T-helper 1 cell treated with Interleukin-12 subunit alpha and Interleukin-12 subunit beta and Interleukin-4 antibody, amounts not matched to agents 30 ng/mL and 1 ng/mL, for 36 hours (primary cell): ENCODE measurements around the gene SLAMF6. TPM values are rescaled to one million over a fixed set of nuclear protein-coding genes. Genes with fewer than 3 reads are reported as not detected.
"Not testable (repeated sequence)": the region's sequence is repeated elsewhere in the genome, so short reads cannot be mapped to it uniquely, and the experiment has no call there.

Experiments
- intact Hi-C: fragments of 100-400 bp; cut with micrococcal nuclease; formaldehyde crosslinking; loops from one replicate; pipeline ENCODE4 v1.15.1; 2024
- total RNA-seq: library from RNA; stranded (reverse); gene quantifications from 2 replicates; pipeline ENCODE4 v1.2.3, GENCODE V29; 2022

Gene SLAMF6
- total RNA-seq: 34.0 and 35.2 TPM in 2 replicates

- intact Hi-C loops: loop anchor here (1.0 to 5.0 kb wide), 6 partner anchors 18 to 260 kb away; partner anchors contain the start of gene DCAF8
Observed at GRCh38 chr1:160522622-160523345, at the start of gene SLAMF6. Gene SLAMF6, minus strand, starts transcription at chr1:160523255. Its CDS starts 63 bp downstream, at chr1:160523192.

DNA sequence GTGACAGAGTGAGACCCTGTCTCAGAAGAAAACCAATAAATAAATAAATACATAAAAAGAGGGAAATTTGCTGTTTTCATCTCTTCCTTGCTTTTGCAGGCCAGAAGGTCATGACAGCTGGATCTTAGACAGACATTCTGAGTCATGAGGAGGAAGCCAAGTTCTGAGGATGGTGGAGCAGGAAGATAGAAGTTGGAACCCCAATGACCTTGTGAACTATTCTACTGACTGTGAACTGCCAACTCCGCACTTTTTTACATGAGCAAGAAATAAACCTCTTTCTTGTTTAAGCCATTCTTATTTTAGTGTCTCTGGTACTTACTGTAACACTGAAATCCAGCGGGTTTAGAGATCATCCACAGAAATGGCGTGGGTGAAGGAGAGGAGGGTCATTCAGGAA lies 47.8 kb upstream of the SLAMF6 start:
- intact Hi-C loops: no loop called here

- intact Hi-C loops: no loop called here
Observed at GRCh38 chr1:160569806-160570205, 46.8 kb upstream of the SLAMF6 start.

DNA sequence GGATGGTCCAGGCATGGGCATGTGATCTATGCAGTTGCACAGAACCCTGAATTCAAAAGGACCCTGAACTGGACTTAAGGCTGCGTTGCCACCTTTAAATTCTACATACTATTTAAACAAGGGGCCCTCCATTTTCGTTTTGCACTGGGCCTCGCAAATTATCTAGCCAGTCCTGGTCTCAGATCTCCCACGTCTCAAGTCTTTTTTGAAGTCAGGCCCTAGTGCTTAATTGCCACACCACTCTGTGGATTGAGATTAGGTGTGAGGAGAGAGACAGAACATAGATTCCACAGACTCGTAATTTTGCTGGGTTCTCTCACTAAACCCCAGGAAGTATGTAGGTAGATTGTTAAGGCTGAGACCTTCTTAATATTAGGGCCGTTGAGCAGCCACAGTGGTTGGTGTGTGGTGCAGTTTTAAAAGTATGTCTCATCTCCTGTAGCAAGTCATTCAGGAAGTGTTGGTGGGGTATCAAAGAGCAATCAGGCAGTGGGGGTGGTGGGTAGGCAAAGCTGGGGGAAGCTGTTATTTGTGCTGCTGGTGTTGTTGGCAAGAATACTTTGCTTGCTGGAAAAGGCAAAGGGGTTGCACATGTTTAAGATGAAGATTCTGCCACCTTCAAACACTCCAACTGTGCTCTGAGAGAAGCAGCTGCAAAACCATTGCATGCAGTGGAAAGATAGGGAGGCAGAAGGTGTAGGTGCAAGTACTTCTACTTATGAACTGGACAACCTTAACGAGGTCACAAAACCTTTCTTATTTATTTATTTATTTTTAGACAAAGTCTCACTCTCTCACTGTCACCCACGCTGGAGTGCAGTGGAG lies 45.0 kb upstream of the SLAMF6 start:
- intact Hi-C loops: loop anchor here (1.0 kb wide), 3 partner anchors 8 to 58 kb away; no protein-coding TSS in a partner anchor

GRCh38 chr1:160567341-160567740 lies 44.3 kb upstream of the SLAMF6 start:
- intact Hi-C loops: no loop called here

GRCh38 chr1:160565564-160565963 lies 42.5 kb upstream of the SLAMF6 start:
- intact Hi-C loops: no loop called here

- intact Hi-C loops: not testable (repeated sequence)
Observed at GRCh38 chr1:160563230-160563629, 40.2 kb upstream of the SLAMF6 start.

GRCh38 chr1:160562745-160563144 lies 39.7 kb upstream of the SLAMF6 start:
- intact Hi-C loops: not testable (repeated sequence)

DNA sequence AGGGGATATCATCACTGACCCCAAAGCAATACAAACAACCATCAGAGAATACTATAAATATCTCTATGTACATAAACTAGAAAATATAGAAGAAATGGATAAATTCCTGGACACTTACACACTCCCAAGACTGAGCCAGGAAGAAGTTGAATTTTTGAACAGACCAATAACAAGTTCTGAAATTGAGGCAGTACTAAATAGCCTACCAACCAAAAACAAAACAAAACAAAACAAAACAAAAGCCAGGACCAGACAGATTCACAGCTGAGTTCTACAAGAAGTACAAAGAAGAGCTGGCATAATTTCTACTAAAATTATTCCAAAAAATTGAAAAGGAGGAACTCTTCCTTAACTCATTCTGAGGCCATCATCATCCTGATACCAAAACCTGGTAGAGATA lies 37.8 kb upstream of the SLAMF6 start:
- intact Hi-C loops: loop anchor here (1.0 to 2.0 kb wide), 3 partner anchors 7 to 20 kb away; no protein-coding TSS in a partner anchor

DNA sequence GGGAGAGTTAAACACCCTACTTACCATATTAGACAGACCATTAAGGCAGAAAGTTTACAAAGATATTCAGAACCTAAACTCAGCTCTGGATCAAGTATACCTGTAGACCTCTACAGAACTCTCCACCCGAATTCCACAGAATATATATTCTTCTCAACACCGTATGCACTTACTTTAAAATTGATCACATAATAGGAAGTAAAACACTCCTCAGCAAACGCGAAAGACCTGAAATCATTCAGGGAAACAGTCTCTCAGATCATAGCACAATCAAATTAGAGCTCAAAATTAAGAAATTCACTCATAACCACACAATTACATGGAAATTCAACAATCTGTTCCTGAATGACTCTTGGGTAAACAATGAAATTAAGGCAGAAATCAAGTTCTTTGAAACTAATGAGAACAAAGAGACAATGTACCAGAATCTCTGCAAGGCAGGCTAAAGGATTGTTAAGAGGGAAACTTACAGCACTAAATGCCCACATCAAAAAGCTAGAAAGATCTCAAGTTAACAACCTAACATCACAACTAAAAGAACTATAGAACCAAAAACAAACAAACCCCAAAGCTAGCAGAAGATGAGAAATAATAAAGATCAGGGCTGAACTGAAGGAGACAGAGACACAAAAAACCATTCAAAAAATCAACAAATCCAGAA lies 37.1 kb upstream of the SLAMF6 start:
- intact Hi-C loops: loop anchor here (1.0 to 2.0 kb wide), 3 partner anchors 8 to 19 kb away; no protein-coding TSS in a partner anchor

GRCh38 chr1:160559437-160559836 lies 36.4 kb upstream of the SLAMF6 start:
- intact Hi-C loops: not testable (repeated sequence)

DNA sequence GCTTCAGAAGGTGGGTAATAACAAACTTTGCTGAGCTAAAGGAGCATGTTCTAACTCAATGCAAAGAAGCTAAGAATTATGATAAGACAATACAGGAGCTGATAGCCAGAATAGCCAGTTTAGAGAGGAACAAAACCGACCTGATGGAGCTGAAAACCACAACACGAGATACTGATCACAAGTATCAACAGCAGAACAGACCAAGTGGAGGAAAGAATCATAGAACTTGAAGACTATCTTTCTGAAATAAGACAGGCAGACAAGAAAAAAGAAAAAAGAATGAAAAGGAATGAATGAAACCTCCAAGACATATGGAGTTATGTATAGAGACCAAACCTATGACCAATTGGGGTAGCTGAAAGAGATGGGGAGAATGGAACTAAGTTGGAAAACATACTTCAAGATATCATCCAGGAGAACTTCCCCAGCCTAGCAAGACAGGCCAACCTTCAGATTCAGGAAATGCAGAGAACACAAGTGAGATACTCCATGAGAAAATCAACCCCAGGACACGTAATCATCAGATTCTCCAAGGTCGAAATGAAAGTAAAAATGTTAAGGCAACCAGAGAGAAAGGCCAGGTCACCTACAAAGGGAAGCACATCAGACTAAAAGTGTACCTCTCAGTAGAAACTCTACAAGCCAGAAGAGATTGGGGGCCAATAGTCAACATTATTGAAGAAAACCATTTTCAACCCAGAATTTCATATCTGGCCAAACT lies 35.8 kb upstream of the SLAMF6 start:
- intact Hi-C loops: no loop called here

- intact Hi-C loops: no loop called here
Observed at GRCh38 chr1:160553778-160554177, 30.7 kb upstream of the SLAMF6 start.

- intact Hi-C loops: no loop called here
Observed at GRCh38 chr1:160552425-160552824, 29.4 kb upstream of the SLAMF6 start.

GRCh38 chr1:160550572-160551034 lies 27.5 kb upstream of the SLAMF6 start:
- intact Hi-C loops: loop anchor here (1.0 kb wide), 1 partner anchor 57 kb away; no protein-coding TSS in a partner anchor

GRCh38 chr1:160549665-160550006 lies 26.6 kb upstream of the SLAMF6 start:
- intact Hi-C loops: loop anchor here (1.0 kb wide), 1 partner anchor 58 kb away; no protein-coding TSS in a partner anchor

DNA sequence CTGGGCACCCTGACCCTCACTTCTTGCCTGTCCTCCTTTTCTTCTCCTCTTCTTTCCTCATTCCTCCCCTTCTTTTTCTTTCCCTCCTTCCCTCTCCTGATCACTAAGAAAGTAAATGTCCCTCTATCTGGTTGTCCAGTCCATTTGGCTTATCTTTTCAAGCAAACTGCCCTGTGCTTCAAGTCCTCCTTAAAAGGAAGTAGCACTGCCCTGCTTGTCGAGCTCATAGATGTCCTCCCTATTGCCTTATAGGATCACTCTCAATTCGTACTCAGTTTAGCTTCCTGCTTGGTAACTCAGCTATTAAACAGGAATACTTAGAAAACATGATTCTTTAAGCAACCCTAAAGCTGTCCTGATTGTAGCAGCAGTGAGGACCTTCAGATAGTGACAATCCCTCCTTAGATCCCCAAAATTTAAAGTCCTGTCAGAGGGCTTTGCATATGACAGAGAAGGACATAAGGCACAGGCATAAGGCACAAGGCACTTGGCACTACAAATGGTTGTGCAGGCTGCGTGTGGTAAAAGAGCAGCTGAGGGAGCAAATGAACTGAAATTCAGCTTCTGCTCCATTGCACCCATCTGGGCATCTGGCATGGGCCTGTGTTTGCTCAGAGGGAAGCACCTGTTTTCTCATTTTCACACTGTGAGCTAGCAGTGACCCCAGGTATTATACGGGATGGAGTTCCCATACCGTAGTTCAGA lies 26.1 kb upstream of the SLAMF6 start:
- intact Hi-C loops: no loop called here

DNA sequence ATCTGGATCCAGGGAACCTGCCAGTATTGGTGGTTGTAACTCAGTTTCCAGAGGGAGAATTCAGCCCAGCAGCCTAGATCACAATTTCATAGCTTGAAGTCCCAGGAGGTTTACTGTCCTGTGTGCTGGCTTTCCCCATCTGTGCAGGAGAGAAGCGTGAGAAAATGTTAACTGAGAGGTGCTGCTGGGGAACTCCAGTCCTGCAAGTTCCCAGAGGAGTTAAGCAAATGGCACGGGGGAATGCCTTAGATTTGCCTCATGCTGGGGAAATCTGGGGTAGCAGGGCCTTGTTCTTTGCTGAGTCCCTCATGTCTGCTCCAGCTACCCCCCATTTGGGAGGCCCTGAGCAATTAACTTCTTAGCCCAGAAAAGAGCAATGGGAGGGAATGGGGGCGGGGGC lies 25.1 kb upstream of the SLAMF6 start:
- intact Hi-C loops: no loop called here

GRCh38 chr1:160547422-160547821 lies 24.4 kb upstream of the SLAMF6 start:
- intact Hi-C loops: no loop called here

DNA sequence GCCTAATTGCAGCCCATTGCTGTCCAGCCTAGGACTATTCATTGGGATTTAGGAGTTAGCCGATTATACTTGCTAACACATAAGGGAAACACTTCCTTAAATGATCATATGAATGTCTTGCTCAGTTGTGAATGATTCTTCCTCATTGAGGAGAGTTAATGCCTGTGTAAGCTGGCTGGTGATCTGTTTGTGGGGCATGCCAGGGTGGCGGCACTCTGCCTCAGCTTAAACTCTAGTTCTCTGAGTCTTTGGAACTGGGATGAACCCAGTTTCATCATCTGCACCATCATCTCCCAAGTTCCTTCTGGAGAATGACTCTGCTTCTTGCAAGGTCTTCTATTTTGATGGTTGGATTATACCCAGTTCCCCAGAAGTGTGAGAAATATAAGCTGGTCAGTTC lies 23.9 kb upstream of the SLAMF6 start:
- intact Hi-C loops: no loop called here
